ENCODE data around the gene OR8H1. TPM values are rescaled to one million over a fixed set of nuclear protein-coding genes. Genes with fewer than 3 reads are reported as not detected.

The OR8H1 gene
- total RNA-seq = not detected in 2 replicates

- no peak for DNase-seq
These were observed at the start of gene OR8H1 for GRCh38 chr11:56292154-56292553. OR8H1 (minus strand) TSS chr11:56292254; CDS start chr11:56291062, 1,192 bp downstream.

- no peak for DNase-seq
These were observed 48.2 kb upstream of the OR8H1 start for GRCh38 chr11:56340289-56340688.

DNA sequence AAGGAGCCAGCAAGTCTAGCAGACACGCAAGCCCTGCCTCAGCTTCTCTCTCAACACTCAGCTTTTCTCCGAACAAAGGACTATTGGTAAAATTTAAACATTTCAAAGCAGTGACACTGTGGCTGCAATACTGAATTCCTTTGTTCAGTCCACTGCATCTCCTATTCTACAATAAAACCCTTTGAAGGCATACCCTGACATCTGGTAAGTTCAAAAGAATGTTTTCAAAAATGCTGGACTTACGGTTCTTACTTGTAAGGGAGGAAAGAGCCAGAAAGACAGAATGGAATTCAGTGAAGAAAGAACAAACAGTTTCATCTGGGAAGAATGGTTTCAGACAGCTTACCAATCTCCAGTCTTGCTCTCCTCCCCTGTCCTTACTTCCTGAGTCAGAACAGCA, 41.1 kb upstream of the OR8H1 start:
- DNase-seq = no peak

DNA sequence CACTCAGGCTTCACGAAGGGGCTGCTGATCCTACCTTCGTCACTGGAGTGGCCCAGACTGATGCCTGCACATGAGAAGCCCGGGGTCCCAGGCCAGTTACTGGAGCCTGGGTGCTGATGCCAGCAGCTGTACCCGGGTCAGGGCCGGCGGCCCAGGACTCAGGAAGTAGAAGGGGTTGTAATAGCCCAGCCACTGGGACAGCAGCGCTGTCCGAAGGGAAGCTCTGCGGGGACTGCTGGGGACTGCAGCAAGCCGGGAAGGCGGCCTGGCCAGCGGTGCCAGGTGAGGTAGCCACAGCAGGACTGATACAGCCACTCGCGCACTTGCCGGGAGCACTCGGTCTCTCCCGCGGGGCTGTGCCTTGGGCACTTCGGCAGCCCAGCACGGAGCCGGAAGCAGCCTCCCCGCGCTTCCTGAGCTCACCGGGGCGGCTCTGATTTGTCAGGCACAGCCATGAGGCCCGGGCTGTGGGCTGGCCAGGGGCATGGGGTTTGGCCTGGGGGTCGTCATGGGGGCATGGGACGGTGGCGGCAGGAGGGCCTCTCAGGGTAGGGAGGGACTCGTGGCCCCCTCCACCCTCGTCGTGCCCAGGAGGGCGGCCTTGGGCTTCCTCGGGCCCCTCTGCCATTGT, 39.9 kb upstream of the OR8H1 start:
- no peak for DNase-seq

DNA sequence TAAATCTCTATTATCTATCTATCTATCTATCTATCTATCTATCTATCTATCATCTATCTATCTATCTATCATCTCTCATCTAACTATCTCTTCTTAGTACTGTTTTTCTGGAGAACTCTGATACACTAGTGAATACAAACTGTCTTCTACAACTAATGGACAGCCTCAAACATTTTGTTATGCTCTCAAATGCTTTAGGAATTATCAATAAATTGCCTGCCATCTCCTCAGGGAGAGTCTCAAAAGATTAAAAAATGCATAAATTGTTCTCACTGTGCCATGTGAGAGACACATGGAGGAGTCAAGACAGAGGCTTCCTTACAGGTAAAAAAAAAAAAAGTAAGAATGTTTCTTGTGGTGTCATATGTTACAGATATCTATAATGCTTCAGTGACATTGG, 22.8 kb upstream of the OR8H1 start, which contains the start of gene OR8K3:
OR8K3 (plus strand) TSS at position 301 of the 400 bp plus-strand sequence. CDS start 3,163 bp downstream, outside the sequence.
- no peak for DNase-seq

GRCh38 chr11:56307836-56308235, 15.8 kb upstream of the OR8H1 start:
- DNase-seq = no peak

DNA sequence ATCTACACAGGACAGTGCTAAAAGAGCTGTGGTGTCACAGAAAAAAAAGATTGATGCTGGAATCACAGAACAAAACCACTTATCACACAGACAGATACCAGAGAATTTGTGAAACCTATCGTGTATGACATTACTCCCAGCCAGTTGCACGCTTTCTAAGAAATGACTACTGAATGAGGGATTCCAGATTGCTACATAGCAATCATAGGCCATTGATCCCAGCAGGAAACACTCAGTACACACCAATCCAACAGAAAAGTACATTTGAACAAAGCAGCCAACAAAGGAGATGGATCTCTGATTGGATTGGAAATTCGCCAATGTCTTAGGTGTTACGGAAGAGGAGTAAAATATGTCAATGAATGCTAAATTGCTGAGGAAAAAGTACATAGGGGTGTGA, 4.8 kb upstream of the OR8H1 start:
- DNase-seq = no peak

GRCh38 chr11:56273854-56274253, 18.2 kb downstream of the OR8H1 start, which contains the start of gene OR5T1:
OR5T1 (plus strand) TSS chr11:56274154; CDS start chr11:56275639, 1,485 bp downstream.
- DNase-seq = no peak

DNA sequence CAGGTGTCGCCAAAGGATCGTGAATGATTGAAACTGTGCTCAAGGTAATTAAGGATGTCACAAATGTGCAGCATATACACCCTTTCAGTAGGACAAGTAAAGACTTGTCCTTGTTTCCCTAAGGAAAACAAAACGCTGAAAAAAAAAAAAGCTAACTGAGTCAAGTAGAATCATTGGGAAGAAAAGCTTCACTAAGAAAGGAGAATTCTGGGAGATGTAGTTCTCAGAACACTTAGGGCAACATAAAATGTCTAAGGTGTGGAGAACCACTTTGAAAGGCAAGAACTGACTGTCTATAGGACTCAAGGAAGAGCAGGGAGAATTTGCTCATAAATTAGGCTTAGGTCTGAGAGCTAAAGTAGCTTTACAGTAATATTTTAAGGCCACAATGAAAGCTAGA, 21.0 kb downstream of the OR8H1 start:
- no peak for DNase-seq

- DNase-seq = no peak
These were observed 40.1 kb downstream of the OR8H1 start, which contains the start of gene OR5T3 for GRCh38 chr11:56251954-56252353. OR5T3 (plus strand) TSS chr11:56252254; CDS start chr11:56252254, 0 bp downstream.

Other genes with a start within 250 kb of the OR8H1 start
- not detected in 2 replicates for gene OR8I2, start 198.9 kb downstream of the OR8H1 start, total RNA-seq
- gene OR8H2, start 188.6 kb downstream of the OR8H1 start, total RNA-seq = not detected in 2 replicates
- not detected in 2 replicates for gene OR8H3, start 169.9 kb downstream of the OR8H1 start, total RNA-seq
- gene OR8J3, start 152.1 kb downstream of the OR8H1 start, total RNA-seq = not detected in 2 replicates
- gene OR8K5, start 131.9 kb downstream of the OR8H1 start, total RNA-seq = not detected in 2 replicates
- not detected in 2 replicates for gene OR5J2, start 115.6 kb downstream of the OR8H1 start, total RNA-seq
- gene OR5T2, start 58.0 kb downstream of the OR8H1 start, total RNA-seq = not detected in 2 replicates
- not detected in 2 replicates for gene OR5T3, start 40.0 kb downstream of the OR8H1 start, total RNA-seq
- gene OR5T1, start 18.1 kb downstream of the OR8H1 start, total RNA-seq = not detected in 2 replicates
- gene OR8K3, start 22.9 kb upstream of the OR8H1 start, total RNA-seq = not detected in 2 replicates
- gene OR8K1, start 53.8 kb upstream of the OR8H1 start, total RNA-seq = not detected in 2 replicates
- not detected in 2 replicates for gene OR8J1, start 62.0 kb upstream of the OR8H1 start, total RNA-seq
- not detected in 2 replicates for gene OR8U1, start 83.4 kb upstream of the OR8H1 start, total RNA-seq
- not detected in 2 replicates for gene OR5AL1, start 120.4 kb upstream of the OR8H1 start, total RNA-seq
- gene OR5M3, start 181.1 kb upstream of the OR8H1 start, total RNA-seq = not detected in 2 replicates
- not detected in 2 replicates for gene OR5M8, start 199.1 kb upstream of the OR8H1 start, total RNA-seq

All from dermis blood vessel endothelial cell (primary cell).